Muscle of leg (tissue), 11 donors: Measurements from ENCODE around the gene OPN4. TPM values are rescaled to one million over a fixed set of nuclear protein-coding genes. Genes with fewer than 3 reads are reported as not detected.

Experiments used
- DNase-seq: peaks from one replicate; pipeline ENCODE4 v3.0.0; 2013
- H3K27ac ChIP-seq: one replicate; pipeline ENCODE4 v1.5.1; 2013; ENCODE audit warnings: mild to moderate bottlenecking, low read length, control low read depth
- H3K27me3 ChIP-seq: one replicate; pipeline ENCODE4 v1.6.1; 2013; ENCODE audit warnings: low read length; ENCODE audit not compliant: control insufficient read depth, insufficient read depth
- H3K36me3 ChIP-seq: one replicate; pipeline ENCODE4 v1.6.1; 2013; ENCODE audit warnings: low read length; ENCODE audit not compliant: control insufficient read depth, insufficient read depth
- H3K4me1 ChIP-seq: one replicate; pipeline ENCODE4 v1.6.1; 2013; ENCODE audit warnings: low read length; ENCODE audit not compliant: control insufficient read depth, insufficient read depth
- H3K4me3 ChIP-seq: one replicate; pipeline ENCODE4 v1.5.1; 2013; ENCODE audit warnings: low read length, control low read depth
- H3K9me3 ChIP-seq: replicated peaks from 2 replicates; pipeline ENCODE4 v1.6.1; 2013; ENCODE audit warnings: low read depth, low read length; ENCODE audit not compliant: control insufficient read depth
- WGBS: methylation state at CpG from one replicate; pipeline ENCODE4 v1.1.5; 2013; ENCODE audit warnings: missing lambda C conversion rate; ENCODE audit not compliant: insufficient coverage; 5-methylcytosine and 5-hydroxymethylcytosine counted together
- polyA plus RNA-seq, 8 donors: library from polyadenylated mRNA; unstranded; fragments of 120-200 nt; gene quantifications; one replicate each; pipeline versions ENCODE4 v1.2.1 to v1.2.3, GENCODE V29; 2013; ENCODE audit warnings: inconsistent platforms in 1 of 8, low replicate concordance in 1 of 8; ENCODE audit not compliant: insufficient read length in 8 of 8, insufficient read depth in 1 of 8
- total RNA-seq: library from RNA; stranded (reverse); fragments of 120-200 nt; gene quantifications from one replicate; pipeline ENCODE4 v1.2.4, GENCODE V29; 2013

Gene OPN4
- total and polyA plus RNA-seq, 9 donors, result 0.04 to 2.8 (median 1.5) TPM

- Histone ChIP-seq H3K27me3 (peaks cover 3% of the 10 kb centered on the region), H3K36me3 (no peaks in the 10 kb centered on the region), H3K9me3 (no peaks in the 10 kb centered on the region), H3K4me3 (no peak overlapping the region), H3K4me1 (peaks cover 54% of the 10 kb centered on the region), H3K27ac (peak overlapping the region; percentile 59)
- 82% methylated on average over 15 of the region's 17 CpGs for whole genome bisulfite sequencing
- DNase-seq, result peak; percentile 51
Observed at GRCh38 chr10:86661161-86662025, 7.0 kb downstream of the OPN4 start.

DNA sequence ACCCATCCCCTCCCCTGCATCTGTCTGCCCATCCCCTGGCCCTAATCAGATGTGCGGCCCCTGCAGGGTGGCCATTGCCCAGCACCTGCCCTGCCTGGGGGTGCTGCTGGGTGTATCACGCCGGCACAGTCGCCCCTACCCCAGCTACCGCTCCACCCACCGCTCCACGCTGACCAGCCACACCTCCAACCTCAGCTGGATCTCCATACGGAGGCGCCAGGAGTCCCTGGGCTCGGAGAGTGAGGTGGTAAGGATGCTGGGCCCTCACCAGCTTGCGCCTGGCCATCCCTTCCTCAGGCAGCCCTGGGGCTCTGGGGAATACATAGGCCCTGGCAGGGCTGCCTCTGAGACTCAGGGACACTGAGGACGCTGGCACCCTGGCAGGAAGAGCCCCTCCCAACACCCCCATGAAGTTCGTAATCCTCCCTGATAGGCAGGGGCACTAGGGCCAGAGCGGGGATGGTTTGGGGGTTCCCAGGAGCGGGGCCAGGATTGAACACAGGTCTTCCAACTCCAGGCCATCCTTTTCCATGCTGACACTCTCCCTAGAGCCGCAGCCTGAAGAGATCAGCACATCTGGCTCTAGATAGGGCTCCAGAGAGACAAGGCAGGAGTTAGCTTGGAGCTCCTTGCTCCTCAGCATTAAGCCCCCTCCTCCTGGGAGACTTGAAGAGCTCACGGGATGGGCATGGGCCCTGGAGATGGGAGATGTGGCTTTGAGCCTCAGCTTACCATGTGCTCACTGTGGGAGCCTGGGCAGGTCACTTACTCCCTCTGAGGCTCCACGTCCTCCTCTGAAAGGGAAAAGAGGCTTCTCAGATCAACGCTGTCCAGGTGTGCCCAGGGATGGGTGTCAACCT is 8.1 kb downstream of the OPN4 start:
- Histone ChIP-seq H3K27ac (peak overlapping the region; percentile 91), H3K27me3 (peaks cover 3% of the 10 kb centered on the region), H3K9me3 (no peaks in the 10 kb centered on the region), H3K36me3 (no peaks in the 10 kb centered on the region), H3K4me3 (no peak overlapping the region), H3K4me1 (peaks cover 64% of the 10 kb centered on the region)
- 85% methylated on average over 6 of the region's 19 CpGs for WGBS
- no peak for DNase-seq

DNA sequence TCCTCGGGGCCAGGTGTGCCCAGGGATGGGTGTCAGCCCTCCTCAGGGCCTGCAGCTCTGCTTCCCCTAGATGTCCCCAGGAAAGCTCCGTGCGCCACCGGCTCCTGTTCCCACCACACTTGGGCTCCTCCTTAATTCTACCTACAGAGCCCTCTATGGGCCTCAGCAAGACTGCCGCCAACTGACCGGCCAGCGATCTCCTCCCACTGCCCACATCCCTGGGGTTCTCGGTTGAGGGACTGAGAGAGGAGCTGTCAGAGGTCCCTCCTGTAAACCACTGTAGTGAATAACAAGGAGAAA is 8.6 kb downstream of the OPN4 start:
- 84% methylated on average over 4 of the region's 8 CpGs for WGBS
- peaks cover 70% of the 10 kb centered on the region for H3K4me1 ChIP-seq
- H3K4me3 ChIP-seq, result no peak overlapping the region
- no peak for DNase-seq
- H3K36me3 ChIP-seq, result no peaks in the 10 kb centered on the region
- H3K9me3 ChIP-seq, result no peaks in the 10 kb centered on the region
- H3K27me3 ChIP-seq, result peaks cover 3% of the 10 kb centered on the region
- peak overlapping the region; percentile 91 for H3K27ac ChIP-seq

DNA sequence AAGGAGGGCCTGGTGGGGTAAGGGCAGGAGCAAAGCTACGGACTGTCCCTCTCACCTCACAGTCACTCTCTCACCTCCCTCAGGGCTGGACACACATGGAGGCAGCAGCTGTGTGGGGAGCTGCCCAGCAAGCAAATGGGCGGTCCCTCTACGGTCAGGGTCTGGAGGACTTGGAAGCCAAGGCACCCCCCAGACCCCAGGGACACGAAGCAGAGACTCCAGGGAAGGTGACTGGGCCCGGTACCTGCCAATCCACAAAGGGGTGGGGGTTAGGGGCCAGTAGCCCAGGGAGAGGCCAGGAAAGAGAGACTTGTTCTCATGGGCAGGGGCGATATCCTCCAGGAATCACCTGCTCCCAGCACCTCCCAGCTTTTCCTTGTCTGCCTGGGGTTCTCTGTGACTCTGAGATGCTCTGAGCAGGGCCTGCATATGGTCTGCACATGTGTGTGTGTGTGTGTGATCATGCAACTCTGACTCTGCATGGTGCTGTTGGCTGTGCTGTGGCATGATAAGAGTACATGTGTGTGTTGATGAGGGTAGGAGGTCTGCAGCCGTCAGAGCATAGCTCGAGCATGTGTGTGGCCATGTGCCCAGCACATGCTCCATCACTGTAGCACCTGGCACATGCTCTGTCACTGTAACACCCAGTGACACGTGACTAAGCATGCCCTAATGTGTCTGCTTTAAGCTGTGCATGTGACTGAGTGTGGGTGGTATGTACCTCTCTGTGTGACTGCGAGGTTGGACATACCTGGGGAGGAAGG is 9.4 kb downstream of the OPN4 start:
- DNase-seq, result no peak
- Histone ChIP-seq H3K4me1 (peaks cover 77% of the 10 kb centered on the region), H3K4me3 (no peak overlapping the region), H3K9me3 (no peaks in the 10 kb centered on the region), H3K36me3 (peaks cover 3% of the 10 kb centered on the region), H3K27me3 (peaks cover 3% of the 10 kb centered on the region), H3K27ac (peak overlapping the region; percentile 91)
- WGBS, result 77% methylated on average over 5 of the region's 10 CpGs

- H3K4me3 ChIP-seq, result no peak overlapping the region
- H3K27me3 ChIP-seq, result peaks cover 1% of the 10 kb centered on the region
- no peaks in the 10 kb centered on the region for H3K9me3 ChIP-seq
- peak overlapping the region; percentile 91 for H3K27ac ChIP-seq
- peaks cover 10% of the 10 kb centered on the region for H3K36me3 ChIP-seq
- H3K4me1 ChIP-seq, result peaks cover 84% of the 10 kb centered on the region
- DNase-seq, result peak; percentile 86
- WGBS, result 66% methylated on average over 12 of the region's 13 CpGs
Observed at GRCh38 chr10:86664341-86665217, 10.2 kb downstream of the OPN4 start.

DNA sequence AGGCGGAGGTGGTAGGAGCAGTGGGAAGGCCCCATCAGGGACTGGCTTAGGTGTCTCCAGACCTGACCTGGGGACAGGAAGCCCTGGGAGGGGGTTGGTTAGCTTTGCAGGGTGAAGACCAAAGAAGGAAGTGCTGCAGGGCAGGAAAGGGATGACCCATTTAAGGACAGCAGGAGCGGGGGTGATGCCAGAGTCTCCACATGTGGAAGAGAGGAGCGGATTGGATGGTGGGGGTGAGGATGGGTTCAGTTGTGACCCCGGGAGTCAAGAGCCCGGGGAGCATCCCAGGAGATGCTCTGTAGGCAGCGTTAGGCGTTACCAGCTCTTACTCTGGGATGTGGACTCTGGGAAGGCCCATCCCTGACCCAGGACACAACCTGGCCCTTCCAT is 10.9 kb downstream of the OPN4 start:
- Histone ChIP-seq H3K9me3 (no peaks in the 10 kb centered on the region), H3K27me3 (no peaks in the 10 kb centered on the region), H3K4me1 (peaks cover 91% of the 10 kb centered on the region), H3K36me3 (peaks cover 13% of the 10 kb centered on the region), H3K27ac (peak overlapping the region; percentile 91), H3K4me3 (no peak overlapping the region)
- no peak for DNase-seq
- 62% methylated on average over 5 of the region's 7 CpGs for WGBS

GRCh38 chr10:86665868-86666267 is 11.5 kb downstream of the OPN4 start:
- DNase-seq, result no peak
- Histone ChIP-seq H3K27ac (peak overlapping the region; percentile 91), H3K9me3 (no peaks in the 10 kb centered on the region), H3K27me3 (no peaks in the 10 kb centered on the region), H3K36me3 (peaks cover 13% of the 10 kb centered on the region), H3K4me1 (peaks cover 93% of the 10 kb centered on the region), H3K4me3 (no peak overlapping the region)
- 47% methylated on average over 12 of the region's 12 CpGs for WGBS

- no peak for DNase-seq
- Histone ChIP-seq H3K4me1 (peaks cover 92% of the 10 kb centered on the region), H3K27me3 (no peaks in the 10 kb centered on the region), H3K4me3 (peak overlapping the region; percentile 45), H3K27ac (peak overlapping the region; percentile 91), H3K36me3 (peaks cover 13% of the 10 kb centered on the region), H3K9me3 (no peaks in the 10 kb centered on the region)
- 60% methylated on average over 2 of the region's 7 CpGs for WGBS
Observed at GRCh38 chr10:86666538-86666937, 12.2 kb downstream of the OPN4 start.

DNA sequence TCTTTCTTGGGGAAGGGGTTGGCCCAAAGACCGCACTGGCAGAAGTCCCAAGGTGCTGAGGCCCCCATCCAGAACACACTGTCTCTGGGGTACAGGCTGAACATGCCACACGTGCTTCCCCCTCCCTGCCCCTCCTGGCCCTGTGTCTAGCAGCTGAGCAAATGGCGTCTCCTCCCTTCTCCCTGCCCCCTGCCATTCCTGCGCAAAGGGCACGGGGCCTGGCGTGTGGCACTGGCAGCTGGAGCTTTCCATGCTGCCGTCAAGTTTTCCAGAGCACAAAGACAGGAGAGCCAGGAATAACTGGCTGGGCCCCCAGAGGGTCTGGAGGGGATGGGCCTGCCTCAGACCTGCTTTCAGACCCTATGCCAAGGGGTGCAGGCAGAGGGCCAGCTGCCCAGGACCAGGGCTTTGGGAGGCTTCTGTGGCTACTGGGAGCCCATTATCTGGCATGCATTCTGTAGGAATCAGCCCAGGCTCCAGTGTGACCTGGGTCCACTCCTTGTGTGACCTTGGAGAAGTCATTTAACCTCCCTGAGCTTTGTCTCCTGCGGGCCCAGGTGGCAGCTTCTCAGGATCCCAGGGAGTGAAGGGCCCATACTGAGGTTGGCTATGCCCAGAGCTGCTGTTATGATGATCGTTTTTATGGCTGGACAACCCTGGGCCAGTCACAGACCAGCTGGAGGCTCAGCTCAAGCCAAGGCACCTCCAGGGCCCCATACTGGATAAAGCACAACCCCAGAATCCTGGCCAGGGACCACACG is 13.3 kb downstream of the OPN4 start:
- Histone ChIP-seq H3K4me3 (peak overlapping the region; percentile 45), H3K4me1 (peaks cover 92% of the 10 kb centered on the region), H3K27me3 (no peaks in the 10 kb centered on the region), H3K9me3 (no peaks in the 10 kb centered on the region), H3K36me3 (peaks cover 13% of the 10 kb centered on the region), H3K27ac (peak overlapping the region; percentile 91)
- 62% methylated on average over 9 of the region's 10 CpGs for WGBS
- DNase-seq, result peak; percentile 86
